GM10266 (cell line): Measurements from ENCODE around the gene MYL12B.
"Not testable (repeated sequence)": the region's sequence is repeated elsewhere in the genome, so short reads cannot be mapped to it uniquely, and the experiment has no call there.

Source experiments
- DNase-seq: peaks from one replicate; pipeline ENCODE4 v3.0.0; 2012; ENCODE audit errors: extremely low spot score
- CTCF ChIP-seq: IDR thresholded peaks from 2 replicates; pipeline ENCODE4 v1.5.1; 2012; ENCODE audit warnings: mild to moderate bottlenecking, low read depth; ENCODE audit not compliant: control insufficient read depth, insufficient read depth; ENCODE audit errors: missing control alignments

MYL12B gene

GRCh38 chr18:3305933-3306332 is 44.0 kb downstream of the MYL12B start:
- no peak for TF ChIP-seq CTCF
- DNase-seq = no peak

- DNase-seq = no peak
- TF ChIP-seq CTCF = no peak
Observed at GRCh38 chr18:3306391-3306790, 44.5 kb downstream of the MYL12B start.

- DNase-seq = no peak
- TF ChIP-seq CTCF = no peak
Observed at GRCh38 chr18:3313685-3314084, 51.8 kb downstream of the MYL12B start.

- not testable (repeated sequence) for DNase-seq
Observed at GRCh38 chr18:3315344-3315743, 53.4 kb downstream of the MYL12B start.

- no peak for DNase-seq
Observed at GRCh38 chr18:3319399-3319798, 57.5 kb downstream of the MYL12B start.

GRCh38 chr18:3319894-3320454 is 58.0 kb downstream of the MYL12B start:
- TF ChIP-seq CTCF = no peak
- no peak for DNase-seq

More at GRCh38 chr18:3319399-3319798, 57.5 kb downstream of the MYL12B start:
- TF ChIP-seq CTCF = no peak

- no peak for TF ChIP-seq CTCF
- DNase-seq = no peak
Observed at GRCh38 chr18:3321133-3321812, 59.3 kb downstream of the MYL12B start.

GRCh38 chr18:3323900-3324299 is 62.0 kb downstream of the MYL12B start:
- no peak for TF ChIP-seq CTCF
- DNase-seq = no peak
